ENCODE results near the gene SGMS1.

DNA sequence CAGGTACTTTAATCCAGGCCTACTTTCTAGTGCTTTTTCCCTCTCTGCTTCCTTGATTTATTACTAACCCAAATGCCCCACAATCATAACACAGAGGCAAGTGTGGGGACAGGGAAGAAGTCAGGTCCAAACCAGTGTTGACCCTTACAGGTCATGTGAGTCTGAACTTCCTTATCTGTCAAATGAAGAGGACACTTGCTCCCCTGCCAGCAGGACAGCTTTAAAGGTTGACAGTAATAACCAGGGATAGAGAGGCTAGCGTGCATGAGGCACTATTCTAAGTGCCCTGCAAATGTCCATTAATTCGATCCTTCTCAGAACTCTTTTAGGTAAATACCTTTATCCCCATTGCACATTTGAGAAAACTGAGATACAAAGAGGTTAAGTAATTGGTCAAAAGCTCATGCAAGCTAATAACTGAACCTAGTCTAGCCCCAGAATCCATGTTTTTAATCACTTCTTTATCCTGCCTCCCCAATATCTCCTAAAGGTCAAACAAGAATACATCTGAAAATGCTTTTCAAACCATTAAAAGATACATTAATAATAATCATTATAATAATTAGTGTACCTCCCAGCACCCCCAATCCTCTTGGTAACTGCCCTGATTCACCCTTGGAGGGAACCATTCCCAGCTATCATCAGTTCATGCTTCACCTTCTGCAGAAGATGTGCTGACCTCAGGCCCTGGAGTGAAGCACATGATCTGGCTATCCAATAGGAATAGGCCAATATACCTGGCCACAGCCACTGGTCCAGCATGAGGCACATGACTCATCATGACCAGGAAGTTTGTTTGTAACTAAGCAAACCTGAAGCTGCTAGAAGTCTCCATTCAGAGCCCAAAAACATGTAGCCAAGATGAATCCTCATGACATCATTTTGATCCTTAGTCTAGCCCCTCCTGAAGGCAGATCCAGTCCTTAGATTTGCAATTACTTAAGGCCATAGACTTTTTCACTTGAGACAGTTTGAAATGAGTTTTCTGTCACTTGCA is 40.7 kb downstream of the SGMS1 start:
- TF ChIP-seq, protein P1, sequence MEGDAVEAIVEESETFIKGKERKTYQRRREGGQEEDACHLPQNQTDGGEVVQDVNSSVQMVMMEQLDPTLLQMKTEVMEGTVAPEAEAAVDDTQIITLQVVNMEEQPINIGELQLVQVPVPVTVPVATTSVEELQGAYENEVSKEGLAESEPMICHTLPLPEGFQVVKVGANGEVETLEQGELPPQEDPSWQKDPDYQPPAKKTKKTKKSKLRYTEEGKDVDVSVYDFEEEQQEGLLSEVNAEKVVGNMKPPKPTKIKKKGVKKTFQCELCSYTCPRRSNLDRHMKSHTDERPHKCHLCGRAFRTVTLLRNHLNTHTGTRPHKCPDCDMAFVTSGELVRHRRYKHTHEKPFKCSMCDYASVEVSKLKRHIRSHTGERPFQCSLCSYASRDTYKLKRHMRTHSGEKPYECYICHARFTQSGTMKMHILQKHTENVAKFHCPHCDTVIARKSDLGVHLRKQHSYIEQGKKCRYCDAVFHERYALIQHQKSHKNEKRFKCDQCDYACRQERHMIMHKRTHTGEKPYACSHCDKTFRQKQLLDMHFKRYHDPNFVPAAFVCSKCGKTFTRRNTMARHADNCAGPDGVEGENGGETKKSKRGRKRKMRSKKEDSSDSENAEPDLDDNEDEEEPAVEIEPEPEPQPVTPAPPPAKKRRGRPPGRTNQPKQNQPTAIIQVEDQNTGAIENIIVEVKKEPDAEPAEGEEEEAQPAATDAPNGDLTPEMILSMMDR (IDR thresholded peaks at IDR 0.05; ENCODE audit: insufficient read depth, low read length, poor library complexity, severe bottlenecking) = no peak
- no peak for TF ChIP-seq EZH2phosphoT487 (conservative IDR thresholded peaks at IDR 0.05; ENCODE audit: low read length)
